ENCODE data around the gene TTLL9. TPM values are rescaled to one million over a fixed set of nuclear protein-coding genes. Genes with fewer than 3 reads are reported as not detected.

Gene TTLL9
- total RNA-seq, 4 donors from 2014 or later, result 0.49 to 0.68 TPM; not detected in 2

GRCh38 chr20:31930779-31931178 lies 60.3 kb downstream of the TTLL9 start:
- H3K4me3 ChIP-seq, result no peak overlapping the region
- WGBS, result 53% methylated on average over 5 of the region's 5 CpGs
- DNase-seq (ENCODE audit: low spot score in 2 of 2), result no peak
- H3K27me3 ChIP-seq, result peaks cover 6% of the 10 kb centered on the region
- TF ChIP-seq POLR2AphosphoS5 (IDR thresholded peaks at IDR 0.05) (no peak), EP300 (IDR thresholded peaks at IDR 0.05) (no peak), POLR2A (IDR thresholded peaks at IDR 0.05) (no peak), CTCF (IDR thresholded peaks at IDR 0.05) (no peak)
- no peak overlapping the region for H3K27ac ChIP-seq
- no peaks in the 10 kb centered on the region for H3K36me3 ChIP-seq
- no peaks in the 10 kb centered on the region for H3K9me3 ChIP-seq
- no peaks in the 10 kb centered on the region for H3K4me1 ChIP-seq

GRCh38 chr20:31933698-31934097 lies 63.3 kb downstream of the TTLL9 start:
- Histone ChIP-seq H3K4me3 (no peak overlapping the region), H3K4me1 (no peaks in the 10 kb centered on the region), H3K9me3 (no peaks in the 10 kb centered on the region), H3K27ac (no peak overlapping the region), H3K27me3 (no peaks in the 10 kb centered on the region), H3K36me3 (no peaks in the 10 kb centered on the region)
- 70% methylated on average over 10 of the region's 10 CpGs for WGBS
- DNase-seq (ENCODE audit: low spot score in 2 of 2), result no peak
- TF ChIP-seq POLR2A (IDR thresholded peaks at IDR 0.05), result no peak
- TF ChIP-seq POLR2AphosphoS5 (IDR thresholded peaks at IDR 0.05), result no peak
- no peak for TF ChIP-seq EP300 (IDR thresholded peaks at IDR 0.05)
- no peak for TF ChIP-seq CTCF (IDR thresholded peaks at IDR 0.05)

- Histone ChIP-seq H3K9me3 (no peaks in the 10 kb centered on the region), H3K36me3 (no peaks in the 10 kb centered on the region), H3K4me3 (no peak overlapping the region), H3K27me3 (no peaks in the 10 kb centered on the region), H3K4me1 (no peaks in the 10 kb centered on the region), H3K27ac (no peak overlapping the region)
- no CpG with 5 or more reads among the region's 14 CpGs for WGBS
- TF ChIP-seq POLR2AphosphoS5 (IDR thresholded peaks at IDR 0.05) (no peak), POLR2A (IDR thresholded peaks at IDR 0.05) (no peak), CTCF (IDR thresholded peaks at IDR 0.05) (no peak), EP300 (IDR thresholded peaks at IDR 0.05) (no peak)
- no peak for DNase-seq (ENCODE audit: low spot score in 2 of 2)
Measured at GRCh38 chr20:31934491-31934890, 64.1 kb downstream of the TTLL9 start.

GRCh38 chr20:31934968-31935764 lies 64.7 kb downstream of the TTLL9 start:
- Histone ChIP-seq H3K4me1 (no peaks in the 10 kb centered on the region), H3K4me3 (no peak overlapping the region), H3K27ac (no peak overlapping the region), H3K36me3 (no peaks in the 10 kb centered on the region), H3K9me3 (no peaks in the 10 kb centered on the region), H3K27me3 (no peaks in the 10 kb centered on the region)
- DNase-seq (ENCODE audit: low spot score in 2 of 2), result no peak
- WGBS, result 73% methylated on average over 8 of the region's 8 CpGs
- no peak for TF ChIP-seq CTCF (IDR thresholded peaks at IDR 0.05)
- no peak for TF ChIP-seq EP300 (IDR thresholded peaks at IDR 0.05)
- TF ChIP-seq POLR2A (IDR thresholded peaks at IDR 0.05), result no peak

DNA sequence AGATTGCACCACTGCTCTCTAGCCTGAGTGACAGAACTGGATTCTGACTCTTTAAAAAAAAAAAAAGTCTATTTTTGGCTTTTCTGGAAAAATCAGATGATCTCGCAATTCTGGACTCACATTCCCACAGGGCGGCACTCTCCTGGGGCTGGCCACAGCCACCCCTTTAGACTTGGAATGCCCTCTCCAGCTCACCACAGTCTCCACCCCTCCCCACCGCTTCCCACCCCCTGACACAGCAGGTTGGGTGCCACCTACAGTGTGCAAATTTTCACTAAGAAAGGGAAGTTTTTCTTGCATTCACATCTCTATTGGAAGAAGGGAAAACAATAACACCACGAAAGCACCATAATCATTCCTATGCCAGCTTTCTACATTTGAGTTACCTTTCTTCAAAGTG lies 66.0 kb downstream of the TTLL9 start:
- H3K4me1 ChIP-seq, result no peaks in the 10 kb centered on the region
- TF ChIP-seq POLR2AphosphoS5 (IDR thresholded peaks at IDR 0.05) (no peak), CTCF (IDR thresholded peaks at IDR 0.05) (no peak)
- no peaks in the 10 kb centered on the region for H3K9me3 ChIP-seq
- H3K4me3 ChIP-seq, result no peak overlapping the region
- 74% methylated on average over 4 of the region's 4 CpGs for WGBS
- no peak overlapping the region for H3K27ac ChIP-seq
- no peak for DNase-seq (ENCODE audit: low spot score in 2 of 2)
- no peaks in the 10 kb centered on the region for H3K27me3 ChIP-seq
- H3K36me3 ChIP-seq, result no peaks in the 10 kb centered on the region

Data from suprapubic skin (tissue), 4 donors.